ENCODE data around the gene FFAR3. TPM values are rescaled to one million over a fixed set of nuclear protein-coding genes. Genes with fewer than 3 reads are reported as not detected.

FFAR3 gene
- total and polyA plus RNA-seq, 9 of the 15 experiments (the other 6 are each of a cell fraction or from before 2014, with no cell fraction given) = not detected

GRCh38 chr19:35346193-35347052, 11.8 kb upstream of the FFAR3 start:
- no peaks in the 10 kb centered on the region for H3K9me3 ChIP-seq (replicated peaks; ENCODE audit: control insufficient read depth, insufficient read depth, low read depth, low read length)
- no peak overlapping the region for H3K4me3 ChIP-seq
- no peaks in the 10 kb centered on the region for H3K79me2 ChIP-seq (ENCODE audit: control insufficient read depth, insufficient read depth, low read length)
- no peaks in the 10 kb centered on the region for H3K36me3 ChIP-seq (ENCODE audit: control insufficient read depth, insufficient read depth, low read length)
- peaks cover 7 to 32% of the 10 kb centered on the region in 2 experiments; a peak in 3 of 5 replicates for H3K4me1 ChIP-seq (replicated peaks in 1 of 2; ENCODE audit: control insufficient read depth in 2 of 2, insufficient read depth in 2 of 2, low read length in 2 of 2)
- peak in 3 of 4 experiments; percentile 12 to 26 (median 22) for DNase-seq (ENCODE audit: extremely low read depth in 1 of 4, low spot score in 3 of 4)
- WGBS (ENCODE audit: insufficient coverage, low coverage, missing lambda C conversion rate) = 27% methylated on average over 18 of the region's 28 CpGs
- CTCF ChIA-PET (ENCODE audit: low intra/inter-chr PET ratio) = no interaction called here
- intact Hi-C loops (cut with micrococcal nuclease) = no loop called here
- no TSS peak for BruUV-seq (replicated peaks)
- in situ Hi-C loops (cut with MboI) = no loop called here
- no peaks in the 10 kb centered on the region for H4K20me1 ChIP-seq (replicated peaks; ENCODE audit: control insufficient read depth, insufficient read depth, low read length)
- 0 out of 5 replicates have a peak, but pooled peaks cover 0 to 3% of the 10 kb centered on the region in 2 experiments for H3K27me3 ChIP-seq (ENCODE audit: control insufficient read depth in 2 of 2, insufficient read depth in 2 of 2, low read length in 2 of 2)
- ATAC-seq = no peak
- no peaks in the 10 kb centered on the region for H3K9me1 ChIP-seq (ENCODE audit: control insufficient read depth, insufficient read depth, low read length)
- no peak overlapping the region for H3K27ac ChIP-seq (ENCODE audit: extremely low read depth, low read depth, low read length)
- H3K4me2 ChIP-seq (ENCODE audit: insufficient read depth, low read length) = no peak overlapping the region
- no peak for FAIRE-seq
- H3K9ac ChIP-seq (ENCODE audit: insufficient read depth in 1 of 2, low read depth in 2 of 2, low read length in 2 of 2) = 0 out of 4 replicates have a peak overlapping the region, but pooled peaks of 1 of the 2 experiments have one; percentile 27
- H2AFZ ChIP-seq (ENCODE audit: low read depth, low read length) = no peak overlapping the region; the same call in 1 of the 2 replicates
- POLR2A ChIA-PET = no interaction called here
- no peak for TF ChIP-seq ZC3H11A (IDR thresholded peaks at IDR 0.05; ENCODE audit: low read depth, low read length)
- TF ChIP-seq ZNF316 (IDR thresholded peaks at IDR 0.05) = 0 out of 2 replicates have a peak, but pooled peaks have one; percentile 4
- peak; percentile 91 for TF ChIP-seq NFIC (IDR thresholded peaks at IDR 0.05)
- TF ChIP-seq, protein P1, sequence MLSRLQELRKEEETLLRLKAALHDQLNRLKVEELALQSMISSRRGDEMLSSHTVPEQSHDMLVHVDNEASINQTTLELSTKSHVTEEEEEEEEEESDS (CRISPR knock-in tag; IDR thresholded peaks at IDR 0.05) = no peak
- TF ChIP-seq MYC (IDR thresholded peaks at IDR 0.05; ENCODE audit: low read depth, low read length) = peak; percentile 33; the same call in 1 of the 2 replicates
- no peak for TF ChIP-seq MYC (CRISPR knock-in tag; IDR thresholded peaks at IDR 0.05; ENCODE audit: borderline replicate concordance, low read depth)
- TF ChIP-seq NRF1 (conservative IDR thresholded peaks at IDR 0.05 in 1 of 2, IDR thresholded peaks at IDR 0.05 in 1 of 2) = peak; percentile 52 to 67
- peak; percentile 17; the same call in 1 of the 2 replicates for TF ChIP-seq CXXC5 (CRISPR knock-in tag; IDR thresholded peaks at IDR 0.05)
- no peak for TF ChIP-seq KLF1 (tag; IDR thresholded peaks at IDR 0.05)
- no peak for TF ChIP-seq NR2F6 (CRISPR knock-in tag; IDR thresholded peaks at IDR 0.05)
- TF ChIP-seq BRCA1 (IDR thresholded peaks at IDR 0.05) = no peak
- TF ChIP-seq BRCA1 (CRISPR knock-in tag; IDR thresholded peaks at IDR 0.05) = no peak
